ENCODE results near the gene HLA-DRB5. TPM values are rescaled to one million over a fixed set of nuclear protein-coding genes. Genes with fewer than 3 reads are reported as not detected.

HLA-DRB5 gene
- total and polyA plus RNA-seq, 2 experiments from 2014 or later: 0.15 TPM; not detected in 1

GRCh38 chr6:32566957-32567356 lies 36.9 kb upstream of the HLA-DRB5 start:
- H3K36me3 ChIP-seq: no peaks in the 10 kb centered on the region
- H3K4me1 ChIP-seq (ENCODE audit: low read depth): no peaks in the 10 kb centered on the region
- no peaks in the 10 kb centered on the region for H3K27me3 ChIP-seq
- H3K4me3 ChIP-seq: no peak overlapping the region
- H3K9me3 ChIP-seq (ENCODE audit: low read depth): no peaks in the 10 kb centered on the region
- TF ChIP-seq CTCF (IDR thresholded peaks at IDR 0.05; ENCODE audit: low read depth, low read length): no peak
- H3K27ac ChIP-seq: no peak overlapping the region
- DNase-seq (ENCODE audit: low read depth in 1 of 2, low spot score in 1 of 2): no peak

GRCh38 chr6:32565511-32565910 lies 35.4 kb upstream of the HLA-DRB5 start:
- Histone ChIP-seq H3K4me1 (ENCODE audit: low read depth) (no peaks in the 10 kb centered on the region), H3K36me3 (no peaks in the 10 kb centered on the region), H3K4me3 (no peak overlapping the region), H3K27ac (no peak overlapping the region), H3K27me3 (no peaks in the 10 kb centered on the region), H3K9me3 (ENCODE audit: low read depth) (no peaks in the 10 kb centered on the region)
- no peak for DNase-seq (ENCODE audit: low read depth in 1 of 2, low spot score in 1 of 2)
- TF ChIP-seq CTCF (IDR thresholded peaks at IDR 0.05; ENCODE audit: low read depth, low read length): no peak

- DNase-seq (ENCODE audit: low read depth in 1 of 2, low spot score in 1 of 2): no peak
- no peaks in the 10 kb centered on the region for H3K4me1 ChIP-seq (ENCODE audit: low read depth)
- no peaks in the 10 kb centered on the region for H3K27me3 ChIP-seq
- H3K27ac ChIP-seq: no peak overlapping the region
- H3K9me3 ChIP-seq (ENCODE audit: low read depth): no peaks in the 10 kb centered on the region
- no peak for TF ChIP-seq CTCF (IDR thresholded peaks at IDR 0.05; ENCODE audit: low read depth, low read length)
- H3K4me3 ChIP-seq: no peak overlapping the region
- no peaks in the 10 kb centered on the region for H3K36me3 ChIP-seq
Observed at GRCh38 chr6:32562940-32563339, 32.9 kb upstream of the HLA-DRB5 start.

- TF ChIP-seq CTCF (IDR thresholded peaks at IDR 0.05; ENCODE audit: low read depth, low read length): no peak
- Histone ChIP-seq H3K4me1 (ENCODE audit: low read depth) (no peaks in the 10 kb centered on the region), H3K4me3 (no peak overlapping the region), H3K27me3 (no peaks in the 10 kb centered on the region), H3K9me3 (ENCODE audit: low read depth) (no peaks in the 10 kb centered on the region), H3K36me3 (no peaks in the 10 kb centered on the region), H3K27ac (no peak overlapping the region)
- no peak for DNase-seq (ENCODE audit: low read depth in 1 of 2, low spot score in 1 of 2)
Observed at GRCh38 chr6:32559747-32560146, 29.7 kb upstream of the HLA-DRB5 start.

- Histone ChIP-seq H3K27me3 (no peaks in the 10 kb centered on the region), H3K4me1 (ENCODE audit: low read depth) (no peaks in the 10 kb centered on the region), H3K4me3 (no peak overlapping the region), H3K36me3 (no peaks in the 10 kb centered on the region), H3K27ac (no peak overlapping the region), H3K9me3 (ENCODE audit: low read depth) (no peaks in the 10 kb centered on the region)
- DNase-seq (ENCODE audit: low read depth in 1 of 2, low spot score in 1 of 2): no peak
- no peak for TF ChIP-seq CTCF (IDR thresholded peaks at IDR 0.05; ENCODE audit: low read depth, low read length)
Observed at GRCh38 chr6:32558426-32559057, 28.5 kb upstream of the HLA-DRB5 start.

Measured in cardiac muscle cell (in vitro differentiated cells and primary cell).